Kidney (tissue), 14 donors: ENCODE measurements around the gene CD37. TPM values are rescaled to one million over a fixed set of nuclear protein-coding genes. Genes with fewer than 3 reads are reported as not detected.

Experiments used
- DNase-seq, 5 donors: peaks; one replicate each; pipeline ENCODE4 v3.0.0-alpha.2; 2013 to 2020
- FAIRE-seq: peaks from 2 replicates; lab custom pipeline; 2012; peaks lifted over from hg19 to GRCh38; lab: Jason Lieb, UNC
- H3K27ac ChIP-seq, 2 donors: one replicate each; pipeline ENCODE4 v1.7.0; 2013; ENCODE audit warnings: low read depth in 2 of 2, low read length in 2 of 2, inconsistent platforms in 1 of 2
- H3K27me3 ChIP-seq: one replicate; pipeline ENCODE4 v1.7.1; 2013; ENCODE audit warnings: low read length, inconsistent platforms; ENCODE audit not compliant: control insufficient read depth, insufficient read depth
- H3K36me3 ChIP-seq, 3 donors: one replicate each; pipeline versions ENCODE4 v1.7.0 to v1.7.1; 2013; ENCODE audit warnings: low read length in 3 of 3, control low read depth in 1 of 3, inconsistent platforms in 1 of 3; ENCODE audit not compliant: insufficient read depth in 3 of 3, control insufficient read depth in 2 of 3
- H3K4me1 ChIP-seq, 3 donors: one replicate each; pipeline versions ENCODE4 v1.7.0 to v1.7.1; 2013; ENCODE audit warnings: low read length in 3 of 3, inconsistent platforms in 1 of 3, low read depth in 1 of 3; ENCODE audit not compliant: control insufficient read depth in 2 of 3, insufficient read depth in 2 of 3
- H3K4me3 ChIP-seq, 3 donors: one replicate each; pipeline versions ENCODE4 v1.7.0 to v1.8.1; 2013; ENCODE audit warnings: low read length in 3 of 3, control low read depth in 1 of 3, inconsistent platforms in 1 of 3
- H3K9ac ChIP-seq, 3 donors: one replicate each; pipeline versions ENCODE4 v1.7.0 to v1.7.1; 2013; ENCODE audit warnings: low read length in 3 of 3, control low read depth in 1 of 3, inconsistent platforms in 1 of 3
- H3K9me3 ChIP-seq, 3 donors: one replicate each; pipeline versions ENCODE4 v1.7.0 to v1.7.1; 2013; ENCODE audit warnings: low read length in 3 of 3, control low read depth in 1 of 3, inconsistent platforms in 1 of 3; ENCODE audit not compliant: control insufficient read depth in 2 of 3, insufficient read depth in 1 of 3
- intact Hi-C: fragments of 100-400 bp; cut with DNase I; formaldehyde crosslinking; loops from one replicate; pipeline ENCODE4 v1.11.1; 2022
- microRNA-seq: library from miRNA; unstranded; fragments of <30 nt; microRNA quantifications from one replicate; pipeline ENCODE4 v1.2.0, GENCODE V29; 2020
- polyA plus RNA-seq: library from polyadenylated mRNA; stranded (reverse); fragments of 350-450 nt; fragmentation: Illumina TruSeq; extraction: RNeasy Lipid Tissue Mini Kit (QIAGEN cat#74804); gene quantifications from one replicate; pipeline ENCODE4 v1.2.3, GENCODE V29; 2014; ENCODE audit warnings: low read depth, low replicate concordance; ENCODE audit not compliant: insufficient read depth
- total RNA-seq: library from RNA; stranded (reverse); fragmentation: NEBNext Ultra II Directional; extraction: Animal tissue kit (Norgen Biotek cat#: 25700); gene quantifications from one replicate; pipeline ENCODE4 v1.2.1, GENCODE V29; 2021
- TF ChIP-seq, protein P1 (sequence below): IDR thresholded peaks from 3 replicates; pipeline ENCODE4 v1.5.1; 2012; ENCODE audit warnings: mild to moderate bottlenecking, moderate library complexity, borderline replicate concordance; ENCODE audit not compliant: insufficient read depth; ENCODE audit errors: extremely low read depth
- donor health status: control.
- donor health status: control.
- donor health status: control.
- donor health status: control.
- donor health status: control.
- donor health status: DM: yes; HTN: yes; CAD: no.
- donor health status: Normal renal cell carcinoma (clear cell type).

CD37 gene
- total and polyA plus RNA-seq, 2 donors from 2014 or later: 3.8 to 35.7 TPM

DNA sequence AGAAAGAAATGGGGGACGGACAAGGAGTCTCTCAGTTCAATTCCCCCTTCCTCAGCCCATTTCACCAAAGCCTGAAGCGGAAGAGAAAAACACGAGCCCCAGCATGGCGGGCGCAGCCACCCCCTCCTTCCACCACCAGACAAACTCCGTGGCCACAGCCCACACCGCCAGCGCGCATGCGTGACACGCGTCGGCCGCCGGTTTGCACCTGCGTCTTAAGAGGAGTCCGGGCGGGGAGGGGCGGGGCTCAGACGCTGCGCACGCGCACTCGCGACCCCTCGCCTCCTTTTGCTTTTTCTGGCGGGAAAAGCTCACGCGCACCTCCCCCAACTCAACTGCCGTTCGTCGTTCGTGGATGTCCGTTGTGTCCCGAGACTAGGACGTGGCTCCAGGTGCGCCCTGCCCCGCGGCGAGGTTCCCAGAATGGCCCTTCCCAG is 52.7 kb downstream of the CD37 start, which contains the start of gene KASH5:
Gene KASH5 (plus strand): TSS at position 314 of the 437 bp plus-strand sequence. CDS start 2,635 bp downstream, outside the sequence.
- no peaks in the 10 kb centered on the region for H3K9me3 ChIP-seq
- no peak within 1 kb of the TSS for H3K27ac ChIP-seq
- peak in 3 of 5 donors; percentile 33 to 96 (median 37) for DNase-seq
- no peaks in the 10 kb centered on the region for H3K36me3 ChIP-seq
- H3K27me3 ChIP-seq: no peaks in the 10 kb centered on the region
- H3K9ac ChIP-seq: no peak within 1 kb of the TSS
- TF ChIP-seq, protein P1, sequence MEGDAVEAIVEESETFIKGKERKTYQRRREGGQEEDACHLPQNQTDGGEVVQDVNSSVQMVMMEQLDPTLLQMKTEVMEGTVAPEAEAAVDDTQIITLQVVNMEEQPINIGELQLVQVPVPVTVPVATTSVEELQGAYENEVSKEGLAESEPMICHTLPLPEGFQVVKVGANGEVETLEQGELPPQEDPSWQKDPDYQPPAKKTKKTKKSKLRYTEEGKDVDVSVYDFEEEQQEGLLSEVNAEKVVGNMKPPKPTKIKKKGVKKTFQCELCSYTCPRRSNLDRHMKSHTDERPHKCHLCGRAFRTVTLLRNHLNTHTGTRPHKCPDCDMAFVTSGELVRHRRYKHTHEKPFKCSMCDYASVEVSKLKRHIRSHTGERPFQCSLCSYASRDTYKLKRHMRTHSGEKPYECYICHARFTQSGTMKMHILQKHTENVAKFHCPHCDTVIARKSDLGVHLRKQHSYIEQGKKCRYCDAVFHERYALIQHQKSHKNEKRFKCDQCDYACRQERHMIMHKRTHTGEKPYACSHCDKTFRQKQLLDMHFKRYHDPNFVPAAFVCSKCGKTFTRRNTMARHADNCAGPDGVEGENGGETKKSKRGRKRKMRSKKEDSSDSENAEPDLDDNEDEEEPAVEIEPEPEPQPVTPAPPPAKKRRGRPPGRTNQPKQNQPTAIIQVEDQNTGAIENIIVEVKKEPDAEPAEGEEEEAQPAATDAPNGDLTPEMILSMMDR: no peak
- no peaks in the 10 kb centered on the region for H3K4me1 ChIP-seq
- no peak within 1 kb of the TSS for H3K4me3 ChIP-seq
- intact Hi-C loops: no loop called here
- FAIRE-seq: no peak

DNA sequence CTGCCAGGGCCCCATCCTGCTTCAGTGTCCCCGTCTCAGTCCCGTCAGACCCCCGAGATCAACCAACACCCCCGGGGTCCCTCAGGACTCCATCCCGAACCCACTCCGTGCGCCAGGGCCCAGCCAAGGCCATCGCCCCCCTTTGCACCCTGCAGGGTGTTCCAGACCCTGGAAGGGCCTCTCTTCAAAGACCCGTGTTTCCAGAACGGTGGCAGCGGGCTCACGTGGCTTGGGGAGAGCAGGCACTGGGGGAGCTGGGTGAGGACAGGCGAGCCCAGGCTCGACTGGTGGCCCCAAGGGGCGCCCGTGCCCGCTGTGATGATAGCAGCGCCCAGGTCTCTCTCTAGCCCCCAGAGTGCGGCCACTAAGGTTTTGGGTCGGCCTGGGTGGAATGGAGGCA is 54.2 kb downstream of the CD37 start:
- FAIRE-seq: no peak
- no peak overlapping the region for H3K9ac ChIP-seq
- H3K36me3 ChIP-seq: no peaks in the 10 kb centered on the region
- DNase-seq: no peak
- no peaks in the 10 kb centered on the region for H3K27me3 ChIP-seq
- no peak overlapping the region for H3K27ac ChIP-seq
- no peaks in the 10 kb centered on the region for H3K9me3 ChIP-seq
- TF ChIP-seq, protein P1: no peak
- H3K4me1 ChIP-seq: no peaks in the 10 kb centered on the region
- H3K4me3 ChIP-seq: no peak overlapping the region
- intact Hi-C loops: no loop called here

Small RNA genes within 50 kb of the gene (microRNA-seq; reads per million reads assigned to microRNA genes)
- not detected for gene MIR4324

Other genes with a start within 250 kb of the CD37 start
- 203 TPM for gene SNRNP70, start 250.0 kb upstream of the CD37 start, total RNA-seq
- 144 TPM for gene SNRNP70, start 250.0 kb upstream of the CD37 start, polyA plus RNA-seq
- 4.7 TPM for gene LIN7B, start 221.0 kb upstream of the CD37 start, total RNA-seq
- gene LIN7B, start 221.0 kb upstream of the CD37 start, polyA plus RNA-seq: 9.7 TPM
- gene C19orf73, start 216.3 kb upstream of the CD37 start, total RNA-seq: 0.82 TPM
- gene C19orf73, start 216.3 kb upstream of the CD37 start, polyA plus RNA-seq: 3.9 TPM
- gene PPFIA3, start 215.9 kb upstream of the CD37 start, total RNA-seq: 7.1 TPM
- gene PPFIA3, start 215.9 kb upstream of the CD37 start, polyA plus RNA-seq: 20.0 TPM
- 7.0 TPM for gene HRC, start 180.0 kb upstream of the CD37 start, total RNA-seq
- gene HRC, start 180.0 kb upstream of the CD37 start, polyA plus RNA-seq: 4.2 TPM
- gene TRPM4, start 177.6 kb upstream of the CD37 start, total RNA-seq: 89.1 TPM
- 47.6 TPM for gene TRPM4, start 177.6 kb upstream of the CD37 start, polyA plus RNA-seq
- 3.7 TPM for gene SLC6A16, start 10.2 kb upstream of the CD37 start, total RNA-seq
- 1.5 TPM for gene SLC6A16, start 10.2 kb upstream of the CD37 start, polyA plus RNA-seq
- 30.2 TPM for gene TEAD2, start 27.0 kb downstream of the CD37 start, total RNA-seq
- 15.7 TPM for gene TEAD2, start 27.0 kb downstream of the CD37 start, polyA plus RNA-seq
- gene DKKL1, start 28.5 kb downstream of the CD37 start, total RNA-seq: 0.57 TPM
- gene DKKL1, start 28.5 kb downstream of the CD37 start, polyA plus RNA-seq: 0.95 TPM
- not detected for gene KASH5, start 52.8 kb downstream of the CD37 start, total RNA-seq
- not detected for gene KASH5, start 52.8 kb downstream of the CD37 start, polyA plus RNA-seq
- gene PTH2, start 88.0 kb downstream of the CD37 start, total RNA-seq: not detected
- gene PTH2, start 88.0 kb downstream of the CD37 start, polyA plus RNA-seq: not detected
- not detected for gene GFY, start 90.0 kb downstream of the CD37 start, total RNA-seq
- not detected for gene GFY, start 90.0 kb downstream of the CD37 start, polyA plus RNA-seq
- 1.4 TPM for gene SLC17A7, start 106.1 kb downstream of the CD37 start, total RNA-seq
- 0.45 TPM for gene SLC17A7, start 106.1 kb downstream of the CD37 start, polyA plus RNA-seq
- 74.0 TPM for gene PIH1D1, start 116.4 kb downstream of the CD37 start, total RNA-seq
- 97.2 TPM for gene PIH1D1, start 116.4 kb downstream of the CD37 start, polyA plus RNA-seq
- 31.8 TPM for gene ALDH16A1, start 117.8 kb downstream of the CD37 start, total RNA-seq
- 26.8 TPM for gene ALDH16A1, start 117.8 kb downstream of the CD37 start, polyA plus RNA-seq
- 12.5 TPM for gene FLT3LG, start 138.8 kb downstream of the CD37 start, total RNA-seq
- gene FLT3LG, start 138.8 kb downstream of the CD37 start, polyA plus RNA-seq: 7.4 TPM
- gene RPL13A, start 152.2 kb downstream of the CD37 start, total RNA-seq: 2,090 TPM
- gene RPL13A, start 152.2 kb downstream of the CD37 start, polyA plus RNA-seq: 3,309 TPM
- 1,449 TPM for gene RPS11, start 161.0 kb downstream of the CD37 start, total RNA-seq
- 3,462 TPM for gene RPS11, start 161.0 kb downstream of the CD37 start, polyA plus RNA-seq
- gene FCGRT, start 177.3 kb downstream of the CD37 start, total RNA-seq: 235 TPM
- 317 TPM for gene FCGRT, start 177.3 kb downstream of the CD37 start, polyA plus RNA-seq
- 18.4 TPM for gene RCN3, start 192.6 kb downstream of the CD37 start, total RNA-seq
- gene RCN3, start 192.6 kb downstream of the CD37 start, polyA plus RNA-seq: 27.5 TPM
- gene NOSIP, start 245.2 kb downstream of the CD37 start, total RNA-seq: 52.8 TPM
- gene NOSIP, start 245.2 kb downstream of the CD37 start, polyA plus RNA-seq: 122 TPM
- gene PRRG2, start 245.9 kb downstream of the CD37 start, total RNA-seq: 14.9 TPM
- 17.6 TPM for gene PRRG2, start 245.9 kb downstream of the CD37 start, polyA plus RNA-seq